Measurements from ENCODE around the gene PACS2.
"Not testable (repeated sequence)": the region's sequence is repeated elsewhere in the genome, so short reads cannot be mapped to it uniquely, and the experiment has no call there.

Gene PACS2

DNA sequence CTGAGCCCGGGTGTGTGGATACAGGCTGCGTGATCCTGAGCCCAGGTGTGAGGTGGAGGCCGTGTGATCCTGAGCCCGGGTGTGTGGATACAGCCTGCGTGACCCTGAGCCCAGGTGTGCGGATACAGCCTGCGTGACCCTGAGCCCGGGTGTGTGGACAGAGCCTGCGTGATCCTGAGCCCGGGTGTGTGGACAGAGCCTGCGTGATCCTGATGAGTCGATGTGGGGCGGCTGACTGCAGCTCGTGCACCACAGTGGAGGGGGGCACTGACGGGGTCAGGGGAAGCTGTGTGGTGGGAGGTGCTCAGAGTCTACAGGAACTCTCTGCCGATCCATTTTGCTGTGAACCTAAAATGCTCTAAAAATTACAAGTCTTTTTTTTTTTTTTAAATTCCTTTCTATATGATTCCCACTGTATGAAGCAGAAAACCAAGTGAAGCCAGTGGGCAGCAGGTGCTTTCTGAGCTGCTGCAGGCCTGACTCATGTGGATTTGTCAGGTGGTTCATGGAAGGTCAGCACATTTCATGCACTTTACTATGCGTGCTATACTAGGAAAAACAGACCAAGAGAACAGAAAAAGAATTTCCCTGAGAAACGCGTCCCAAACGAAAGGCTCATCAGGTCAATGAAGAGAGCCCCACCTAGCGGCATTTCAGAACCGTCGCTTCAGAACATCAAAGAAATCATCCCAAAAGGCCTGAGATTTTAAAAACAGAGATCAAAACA lies 33.0 kb upstream of the PACS2 start:
- Histone ChIP-seq H3K27me3 (ENCODE audit: low read depth) (no peaks in the 10 kb centered on the region), H3K4me3 (no peak overlapping the region), H3K36me3 (replicated peaks) (no peaks in the 10 kb centered on the region), H3K4me1 (no peaks in the 10 kb centered on the region), H3K9me3 (no peaks in the 10 kb centered on the region)
- in situ Hi-C loops (cut with MboI; ENCODE audit: low sequenced_read_pairs) = no loop called here
- DNase-seq (ENCODE audit: low spot score in 2 of 2) = peak; percentile 55 to 58

DNA sequence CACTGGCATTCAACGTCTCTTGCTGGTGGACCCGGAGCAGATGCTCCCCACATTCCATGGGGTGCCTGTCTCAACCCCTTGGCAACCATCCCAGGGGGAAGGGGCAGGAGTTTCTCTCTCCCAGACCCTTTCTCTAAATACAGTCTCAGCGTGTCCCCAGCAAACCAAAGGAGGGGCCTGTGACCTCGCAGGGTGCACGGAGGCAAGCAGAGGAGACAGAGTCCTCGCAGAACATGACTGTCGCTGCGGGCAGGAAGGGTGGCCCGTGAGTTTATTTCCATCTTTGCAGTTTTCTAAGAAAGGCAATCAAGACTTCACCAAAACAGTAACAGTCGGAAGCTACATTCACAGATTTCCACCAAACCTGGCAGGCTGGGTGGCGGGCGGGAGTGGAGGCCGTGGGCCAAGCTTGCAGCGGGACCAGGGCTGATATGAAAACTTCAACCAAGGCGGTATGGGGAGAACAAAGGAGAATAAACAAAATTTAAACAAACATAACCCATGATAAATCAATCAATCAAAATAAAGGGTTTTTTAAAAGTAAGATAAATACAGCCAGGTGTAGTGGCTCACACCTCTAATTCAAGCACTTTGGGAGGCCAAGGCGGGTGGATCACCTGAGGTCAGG lies 32.3 kb upstream of the PACS2 start:
- H3K27me3 ChIP-seq (ENCODE audit: low read depth) = no peaks in the 10 kb centered on the region
- H3K4me1 ChIP-seq = no peaks in the 10 kb centered on the region
- no peaks in the 10 kb centered on the region for H3K9me3 ChIP-seq
- in situ Hi-C loops (cut with MboI; ENCODE audit: low sequenced_read_pairs) = no loop called here
- no peak for DNase-seq (ENCODE audit: low spot score in 2 of 2)
- H3K4me3 ChIP-seq = no peak overlapping the region
- no peaks in the 10 kb centered on the region for H3K36me3 ChIP-seq (replicated peaks)

DNA sequence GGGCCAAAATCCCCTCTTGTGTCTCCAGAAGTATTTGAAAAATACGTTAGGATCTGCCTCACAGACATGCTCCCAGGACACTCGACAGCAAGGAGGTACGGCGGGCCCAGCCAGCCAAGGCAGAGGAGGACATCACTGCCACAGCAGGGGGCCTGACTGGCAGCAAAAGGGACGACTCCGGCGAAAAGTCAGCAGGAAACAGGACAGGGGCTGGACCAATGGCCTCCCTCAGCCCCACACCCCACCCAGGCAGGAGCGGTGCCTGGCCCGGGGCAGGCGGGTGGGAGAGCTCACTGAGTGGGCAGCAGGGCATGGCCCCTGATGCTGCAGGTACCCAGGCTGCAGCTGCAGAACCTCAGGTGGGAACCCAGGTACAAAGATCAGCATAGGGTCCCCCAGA lies 31.5 kb upstream of the PACS2 start:
- no peak for DNase-seq (ENCODE audit: low spot score in 2 of 2)
- no peaks in the 10 kb centered on the region for H3K36me3 ChIP-seq (replicated peaks)
- in situ Hi-C loops (cut with MboI; ENCODE audit: low sequenced_read_pairs) = no loop called here
- H3K27me3 ChIP-seq (ENCODE audit: low read depth) = no peaks in the 10 kb centered on the region
- no peak overlapping the region for H3K4me3 ChIP-seq
- H3K9me3 ChIP-seq = no peaks in the 10 kb centered on the region
- no peaks in the 10 kb centered on the region for H3K4me1 ChIP-seq

- Histone ChIP-seq H3K4me1 (no peaks in the 10 kb centered on the region), H3K9me3 (no peaks in the 10 kb centered on the region), H3K36me3 (replicated peaks) (no peaks in the 10 kb centered on the region), H3K27me3 (ENCODE audit: low read depth) (no peaks in the 10 kb centered on the region), H3K4me3 (no peak overlapping the region)
- no peak for DNase-seq (ENCODE audit: low spot score in 2 of 2)
- in situ Hi-C loops (cut with MboI; ENCODE audit: low sequenced_read_pairs) = no loop called here
These were observed 30.6 kb upstream of the PACS2 start for GRCh38 chr14:105283899-105284298.

GRCh38 chr14:105285174-105285573 lies 29.4 kb upstream of the PACS2 start:
- Histone ChIP-seq H3K4me1 (no peaks in the 10 kb centered on the region), H3K4me3 (no peak overlapping the region), H3K9me3 (no peaks in the 10 kb centered on the region), H3K36me3 (replicated peaks) (no peaks in the 10 kb centered on the region), H3K27me3 (ENCODE audit: low read depth) (no peaks in the 10 kb centered on the region)
- in situ Hi-C loops (cut with MboI; ENCODE audit: low sequenced_read_pairs) = no loop called here
- DNase-seq (ENCODE audit: low spot score in 2 of 2) = no peak

GRCh38 chr14:105286759-105287144 lies 27.8 kb upstream of the PACS2 start:
- in situ Hi-C loops (cut with MboI; ENCODE audit: low sequenced_read_pairs) = no loop called here
- Histone ChIP-seq H3K4me1 (no peaks in the 10 kb centered on the region), H3K9me3 (no peaks in the 10 kb centered on the region), H3K4me3 (no peak overlapping the region), H3K27me3 (ENCODE audit: low read depth) (no peaks in the 10 kb centered on the region), H3K36me3 (replicated peaks) (no peaks in the 10 kb centered on the region)
- no peak for DNase-seq (ENCODE audit: low spot score in 2 of 2)

- no peaks in the 10 kb centered on the region for H3K36me3 ChIP-seq (replicated peaks)
- no peaks in the 10 kb centered on the region for H3K9me3 ChIP-seq
- in situ Hi-C loops (cut with MboI; ENCODE audit: low sequenced_read_pairs) = no loop called here
- no peak overlapping the region for H3K4me3 ChIP-seq
- H3K27me3 ChIP-seq (ENCODE audit: low read depth) = no peaks in the 10 kb centered on the region
- H3K4me1 ChIP-seq = no peaks in the 10 kb centered on the region
- no peak for DNase-seq (ENCODE audit: low spot score in 2 of 2)
These were observed 27.1 kb upstream of the PACS2 start for GRCh38 chr14:105287249-105288102.

DNA sequence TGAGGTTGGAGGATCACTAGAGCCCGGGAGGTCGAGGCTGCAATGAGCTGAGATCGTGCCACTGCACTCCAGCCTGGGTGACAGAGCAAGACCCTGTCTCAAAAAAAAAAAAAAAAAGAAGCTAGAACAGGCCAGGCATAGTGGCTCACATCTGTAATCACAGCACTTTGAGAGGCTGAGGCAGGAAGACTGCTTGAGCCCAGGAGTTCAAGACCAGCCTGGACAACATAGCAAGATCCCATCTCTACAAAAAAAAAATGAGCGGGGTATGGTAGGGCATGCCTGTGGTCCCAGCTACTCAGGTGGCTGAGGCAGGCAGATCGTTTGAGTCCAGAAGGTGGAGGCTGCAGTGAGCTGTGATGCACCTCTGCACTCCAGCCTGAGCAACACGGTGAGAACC lies 25.6 kb upstream of the PACS2 start:
- H3K4me1 ChIP-seq; in situ Hi-C loops (cut with MboI; ENCODE audit: low sequenced_read_pairs); H3K36me3 ChIP-seq (replicated peaks); H3K27me3 ChIP-seq (ENCODE audit: low read depth); H3K4me3 ChIP-seq; H3K9me3 ChIP-seq; DNase-seq (ENCODE audit: low spot score in 2 of 2): not testable (repeated sequence)

GRCh38 chr14:105290621-105291346 lies 23.8 kb upstream of the PACS2 start:
- no peaks in the 10 kb centered on the region for H3K4me1 ChIP-seq
- no peaks in the 10 kb centered on the region for H3K36me3 ChIP-seq (replicated peaks)
- H3K4me3 ChIP-seq = no peak overlapping the region
- no peaks in the 10 kb centered on the region for H3K27me3 ChIP-seq (ENCODE audit: low read depth)
- no peak for DNase-seq (ENCODE audit: low spot score in 2 of 2)
- no peaks in the 10 kb centered on the region for H3K9me3 ChIP-seq
- in situ Hi-C loops (cut with MboI; ENCODE audit: low sequenced_read_pairs) = no loop called here

- Histone ChIP-seq H3K4me1 (no peaks in the 10 kb centered on the region), H3K27me3 (ENCODE audit: low read depth) (no peaks in the 10 kb centered on the region), H3K9me3 (no peaks in the 10 kb centered on the region), H3K36me3 (replicated peaks) (no peaks in the 10 kb centered on the region), H3K4me3 (no peak overlapping the region)
- no peak for DNase-seq (ENCODE audit: low spot score in 2 of 2)
- in situ Hi-C loops (cut with MboI; ENCODE audit: low sequenced_read_pairs) = no loop called here
These were observed 21.5 kb upstream of the PACS2 start for GRCh38 chr14:105292826-105293711.

- H3K27me3 ChIP-seq (ENCODE audit: low read depth) = no peaks in the 10 kb centered on the region
- in situ Hi-C loops (cut with MboI; ENCODE audit: low sequenced_read_pairs) = no loop called here
- H3K4me3 ChIP-seq = no peak overlapping the region
- no peak for DNase-seq (ENCODE audit: low spot score in 2 of 2)
- peaks cover 2% of the 10 kb centered on the region; the same call in 1 of the 2 replicates for H3K4me1 ChIP-seq
- no peaks in the 10 kb centered on the region for H3K9me3 ChIP-seq
- no peaks in the 10 kb centered on the region for H3K36me3 ChIP-seq (replicated peaks)
These were observed 20.4 kb upstream of the PACS2 start for GRCh38 chr14:105294142-105294597.

GRCh38 chr14:105297311-105297710 lies 17.2 kb upstream of the PACS2 start:
- H3K36me3 ChIP-seq (replicated peaks); DNase-seq (ENCODE audit: low spot score in 2 of 2); in situ Hi-C loops (cut with MboI; ENCODE audit: low sequenced_read_pairs); H3K27me3 ChIP-seq (ENCODE audit: low read depth); H3K4me1 ChIP-seq; H3K9me3 ChIP-seq; H3K4me3 ChIP-seq: not testable (repeated sequence)

Measured in HAP-1 (cell line).